Prostate gland (tissue), 2 donors: ENCODE data around the gene CCDC174.

Source experiments
- CTCF ChIP-seq, 4 experiments: fragments of 200-600 bp in 2 of 4; fragments of 450-650 bp in 2 of 4; sonication (generic) in 2 of 4; IDR thresholded peaks; 1 replicate in 3 of 4; 2 replicates in 1 of 4; pipeline ENCODE4 v1.5.1; 2016 to 2019; ENCODE audit warnings: antibody characterized with exemption in 4 of 4, mild to moderate bottlenecking in 2 of 4, moderate library complexity in 2 of 4
- POLR2A ChIP-seq: fragments of 450-650 bp; IDR thresholded peaks from one replicate; pipeline ENCODE4 v1.6.1; 2016; ENCODE audit warnings: antibody characterized with exemption, mild to moderate bottlenecking

GRCh38 chr3:14640734-14641133 lies 10.8 kb upstream of the CCDC174 start:
- TF ChIP-seq CTCF (IDR thresholded peaks at IDR 0.05) (no peak), POLR2A (no peak)
